Pancreas (tissue), 10 donors: ENCODE measurements around the gene RHBDL1. TPM values are rescaled to one million over a fixed set of nuclear protein-coding genes. Genes with fewer than 3 reads are reported as not detected.
A peak's percentile ranks its signal among the peaks of the same experiment; 100 is the strongest.

Experiments used
- ATAC-seq, 4 donors: fragments of 200-7000 bp; cut with Tn5 transposase; one replicate each; pipeline versions ENCODE4 v1.8.0 to v1.9.1; 2020; ENCODE audit warnings: mild to moderate bottlenecking in 4 of 4, moderate library complexity in 4 of 4
- DNase-seq, 6 donors: peaks; one replicate each; pipeline ENCODE4 v3.0.0-alpha.2; 2020
- FAIRE-seq: peaks from 2 replicates; lab custom pipeline; 2012; peaks lifted over from hg19 to GRCh38; lab: Jason Lieb, UNC
- H3K27ac ChIP-seq, 4 donors: fragments of 200-600 bp; sonication (generic); 1 replicate in 3 of 4; 2 replicates in 1 of 4; pipeline versions ENCODE4 v1.5.0 to v1.8.0; 2020
- H3K27me3 ChIP-seq, 4 donors: fragments of 200-600 bp; one replicate each; pipeline ENCODE4 v1.8.0; 2021
- H3K36me3 ChIP-seq, 3 donors: fragments of 200-600 bp; sonication (generic) in 1 of 3; one replicate each; pipeline versions ENCODE4 v1.5.0 to v1.8.0; 2020 to 2021
- H3K4me1 ChIP-seq, 3 donors: fragments of 200-600 bp; one replicate each; pipeline ENCODE4 v1.8.0; 2021
- H3K4me3 ChIP-seq, 4 donors: fragments of 200-600 bp; sonication (generic) in 2 of 4; one replicate each; pipeline versions ENCODE4 v1.5.0 to v1.8.0; 2020 to 2021
- H3K9me3 ChIP-seq, 4 donors: fragments of 200-600 bp; one replicate each; pipeline ENCODE4 v1.8.0; 2021
- CTCF ChIP-seq, 4 donors: fragments of 200-600 bp; sonication (generic) in 3 of 4; IDR thresholded peaks; one replicate each; pipeline versions ENCODE4 v1.5.0 to v1.8.0; 2021; ENCODE audit warnings: antibody characterized with exemption in 4 of 4
- WGBS, 2 donors: extraction: QIAGEN DNeasy Blood & Tissue Kit; methylation state at CpG; one replicate each; pipeline ENCODE4 v1.1.7; 2013; 5-methylcytosine and 5-hydroxymethylcytosine counted together
- intact Hi-C, 3 donors: fragments of 100-400 bp; cut with DNase I; formaldehyde crosslinking; loops; one replicate each; pipeline versions ENCODE4 v1.11.1 to v1.14.2; 2022
- polyA plus RNA-seq, 2 donors: library from polyadenylated mRNA; stranded (reverse); fragments of 200-250 nt; gene quantifications; one replicate each; pipeline ENCODE4 v1.2.3, GENCODE V29; 2013
- total RNA-seq, 6 donors: library from RNA; stranded (reverse); fragmentation: NEBNext Ultra II Directional in 4 of 6; extraction: Animal tissue kit (Norgen Biotek cat#: 25700) in 4 of 6; gene quantifications; one replicate each; pipeline versions ENCODE4 v1.2.1 to v1.2.4, GENCODE V29; 2021 to 2023
- donor health status: healthy with polysubstance abuse.
- donor health status: DM: no; HTN: no; CAD: no; lungs with moderate emphysema.
- donor health status: DM: no; HTN: no; CAD: no.
- donor health status: control.
- donor health status: control.
- donor health status: Bipolar disorder and iron deficiency.
- donor health status: DM: yes; HTN: yes; CAD: no.
- donor health status: DM: no; HTN: no; CAD: no.
- donor health status: DM: no; HTN: no; CAD: no.
- donor health status: DM: yes; HTN: yes; CAD: no.

The RHBDL1 gene
- total and polyA plus RNA-seq, 8 donors, result 0.28 to 5.1 (median 0.98) TPM

- no peaks in the 10 kb centered on the region for H3K27me3 ChIP-seq
- H3K9me3 ChIP-seq, result no peaks in the 10 kb centered on the region
- intact Hi-C loops, result loop anchor here in 1 of 3 donors (5.0 kb wide), 1 partner anchor 85 kb away; no protein-coding TSS in a partner anchor
- peaks cover 6 to 8% (median 7%) of the 10 kb centered on the region in 3 donors for H3K4me1 ChIP-seq
- 90 to 92% methylated on average over 20 to 21 of the region's 21 CpGs for WGBS, 2 donors
- H3K36me3 ChIP-seq, result no peaks in the 10 kb centered on the region
- FAIRE-seq, result no peak
- no peak for TF ChIP-seq CTCF (IDR thresholded peaks at IDR 0.05)
- H3K27ac ChIP-seq, result no peak overlapping the region
- ATAC-seq, result no peak
- H3K4me3 ChIP-seq, result no peak overlapping the region
- DNase-seq, result no peak
These were observed 12.9 kb upstream of the RHBDL1 start for GRCh38 chr16:662597-662996.

- no peak overlapping the region for H3K4me3 ChIP-seq
- intact Hi-C loops, result no loop called here
- no peak for ATAC-seq
- no peak for FAIRE-seq
- peaks cover 6 to 20% (median 18%) of the 10 kb centered on the region in 3 donors for H3K36me3 ChIP-seq
- no peaks in the 10 kb centered on the region for H3K9me3 ChIP-seq
- H3K27ac ChIP-seq, result no peak overlapping the region
- H3K4me1 ChIP-seq, result peaks cover under 1 to 10% (median 7%) of the 10 kb centered on the region in 3 donors
- 88 to 96% methylated on average over 13 of the region's 13 CpGs for WGBS, 2 donors
- TF ChIP-seq CTCF (IDR thresholded peaks at IDR 0.05), result no peak
- no peak for DNase-seq
- H3K27me3 ChIP-seq, result no peaks in the 10 kb centered on the region
These were observed 8.9 kb upstream of the RHBDL1 start for GRCh38 chr16:666572-666971.

- no peak for FAIRE-seq
- peak in 1 of 6 donors; percentile 84 for DNase-seq
- TF ChIP-seq CTCF (IDR thresholded peaks at IDR 0.05), result no peak
- intact Hi-C loops, result no loop called here
- H3K9me3 ChIP-seq, result no peaks in the 10 kb centered on the region
- peaks cover 0 to 10% (median 7%) of the 10 kb centered on the region in 3 donors for H3K4me1 ChIP-seq
- no peaks in the 10 kb centered on the region for H3K27me3 ChIP-seq
- 67 to 72% methylated on average over 22 of the region's 22 CpGs for WGBS, 2 donors
- H3K36me3 ChIP-seq, result peaks cover 6 to 25% (median 21%) of the 10 kb centered on the region in 3 donors
- no peak for ATAC-seq
- H3K27ac ChIP-seq, result peak overlapping the region in 2 of 4 donors; percentile 62 to 65
- peak overlapping the region in 1 of 4 donors; percentile 98 for H3K4me3 ChIP-seq
These were observed 8.2 kb upstream of the RHBDL1 start for GRCh38 chr16:667113-667779.

GRCh38 chr16:667780-668518 is 7.5 kb upstream of the RHBDL1 start, which contains the start of gene RHOT2:
RHOT2 (plus strand) TSS chr16:668132; CDS start chr16:668200, 68 bp downstream.
- Histone ChIP-seq H3K27ac (peak within 1 kb of the TSS; percentile 42 to 66 (median 64)), H3K36me3 (peaks cover 6 to 32% (median 27%) of the 10 kb centered on the region in 3 donors), H3K4me1 (peaks cover 0 to 10% (median 7%) of the 10 kb centered on the region in 3 donors), H3K4me3 (peak within 1 kb of the TSS; percentile 84 to 100 (median 98)), H3K27me3 (no peaks in the 10 kb centered on the region), H3K9me3 (no peaks in the 10 kb centered on the region)
- peak; percentile 82 to 87 (median 84) for TF ChIP-seq CTCF (IDR thresholded peaks at IDR 0.05)
- FAIRE-seq (no peak), ATAC-seq (peak; percentile 95 to 97 (median 96)), DNase-seq (peak in 5 of 6 donors; percentile 87 to 95 (median 92))
- intact Hi-C loops, result no loop called here
- WGBS, 2 donors, result 1% methylated on average over 58 to 78 of the region's 78 CpGs
